GM19238 (cell line): ENCODE results near the gene WDR33.
A peak's percentile ranks its signal among the peaks of the same experiment; 100 is the strongest.
"Not testable (repeated sequence)": the region's sequence is repeated elsewhere in the genome, so short reads cannot be mapped to it uniquely, and the experiment has no call there.

Experiments used
- DNase-seq: peaks from one replicate; pipeline ENCODE4 v3.0.0; 2011; ENCODE audit warnings: low spot score; ENCODE audit not compliant: insufficient read length

Gene WDR33

DNA sequence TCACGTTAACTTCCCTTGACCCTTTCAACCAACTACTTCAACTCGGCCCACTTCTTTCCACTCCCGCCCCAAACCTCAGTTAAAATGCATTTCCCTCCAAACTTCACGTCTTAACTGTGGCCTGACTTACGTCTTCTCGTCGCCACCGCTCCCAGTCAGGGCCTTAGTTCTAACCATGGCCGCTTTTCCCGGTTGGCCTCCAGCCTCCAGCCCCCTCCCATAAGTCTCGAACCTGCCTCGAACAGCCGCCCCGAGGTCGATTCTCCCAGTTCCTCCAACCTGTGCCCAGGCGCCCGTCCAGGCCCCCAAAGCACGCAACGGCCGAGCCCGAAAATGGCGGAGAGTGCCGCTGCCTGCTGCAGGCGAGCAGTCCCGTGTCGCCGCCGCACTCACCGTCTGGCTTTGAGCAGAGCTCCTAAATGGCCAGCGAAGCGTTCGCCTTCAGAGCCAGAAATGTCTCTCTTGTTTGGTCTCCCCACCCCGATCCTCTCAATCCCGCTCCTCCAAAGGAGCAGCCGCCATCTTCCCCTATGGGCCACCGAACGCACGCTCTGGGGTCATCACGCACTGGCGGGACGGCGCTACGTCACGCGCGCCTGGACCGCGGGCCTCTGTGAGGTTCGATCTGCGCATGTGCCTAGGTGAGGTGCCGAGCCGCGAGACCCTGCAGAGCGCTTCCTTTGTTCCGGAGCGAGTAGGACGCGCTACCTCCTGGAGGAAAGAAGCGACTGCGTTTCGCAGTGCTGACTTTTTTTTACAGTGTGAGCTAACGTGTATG is at the start of gene WDR33:
WDR33 (minus strand) TSS at position 553 of the 778 bp plus-strand sequence. CDS start 40,190 bp downstream, outside the sequence.
- peak; percentile 94 for DNase-seq

DNA sequence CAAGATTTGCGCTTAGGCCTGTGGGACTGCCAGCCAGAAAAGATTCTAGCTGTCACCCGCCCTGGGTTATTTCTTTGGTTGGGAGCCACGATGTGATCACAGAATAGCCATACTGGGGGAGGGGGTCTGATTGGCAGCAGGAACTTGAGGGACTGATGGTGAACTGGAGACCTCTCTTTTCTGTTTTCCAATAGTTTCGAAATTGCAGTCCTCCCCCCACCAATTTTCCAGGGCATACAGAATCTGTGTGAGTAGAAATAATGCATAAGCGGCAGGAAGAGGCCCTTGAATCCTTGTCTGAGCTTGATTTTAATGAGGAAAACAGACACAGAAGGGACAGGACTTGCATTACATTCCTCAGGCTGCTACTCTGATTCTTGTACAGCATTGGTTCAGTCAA is 49.2 kb upstream of the WDR33 start:
- no peak for DNase-seq

DNA sequence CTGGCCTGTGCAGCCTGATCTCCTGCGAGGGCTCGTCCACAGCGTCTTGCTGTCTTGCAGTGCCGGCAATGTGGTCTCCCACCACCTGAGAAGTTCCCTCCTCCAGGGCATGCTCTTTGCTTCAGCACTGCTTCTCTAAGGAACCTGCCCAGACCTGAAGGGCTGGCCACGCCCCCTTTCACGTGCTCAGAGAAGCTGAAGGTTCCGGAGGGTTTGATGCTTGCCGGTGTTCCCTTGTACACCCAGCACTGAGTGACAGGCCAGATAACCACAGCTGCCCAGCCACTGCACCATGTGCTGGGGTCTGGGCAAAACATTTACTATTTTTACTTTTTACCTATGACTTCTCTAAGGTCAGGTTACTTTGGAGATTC is 48.7 kb upstream of the WDR33 start:
- DNase-seq = peak; percentile 27

DNA sequence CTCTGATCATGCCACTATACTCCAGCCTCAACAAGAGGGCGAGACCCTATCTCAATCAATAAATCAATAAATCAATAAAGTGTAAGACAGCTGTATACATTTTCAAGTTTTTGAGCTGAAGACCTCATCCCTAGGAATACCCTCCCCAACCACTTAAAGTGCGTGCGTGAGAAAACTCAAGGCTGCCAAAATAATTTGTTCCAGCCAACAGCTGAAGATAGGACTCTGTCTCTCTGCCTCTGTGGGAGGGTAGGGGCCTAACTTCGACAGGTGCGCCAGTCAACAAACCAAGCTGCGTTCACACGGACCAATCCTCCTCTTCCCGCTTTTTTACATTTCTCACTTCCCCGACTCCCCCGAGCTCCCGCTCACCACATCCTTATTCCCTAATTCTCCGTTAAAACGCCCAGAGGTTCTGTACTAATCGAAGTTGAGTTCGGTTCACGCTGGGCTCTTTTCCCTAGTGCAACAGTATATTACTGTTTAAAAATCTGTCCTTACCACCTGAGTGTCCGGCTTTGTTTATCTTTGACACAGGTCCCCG is 46.4 kb upstream of the WDR33 start:
- DNase-seq = peak; percentile 29

DNA sequence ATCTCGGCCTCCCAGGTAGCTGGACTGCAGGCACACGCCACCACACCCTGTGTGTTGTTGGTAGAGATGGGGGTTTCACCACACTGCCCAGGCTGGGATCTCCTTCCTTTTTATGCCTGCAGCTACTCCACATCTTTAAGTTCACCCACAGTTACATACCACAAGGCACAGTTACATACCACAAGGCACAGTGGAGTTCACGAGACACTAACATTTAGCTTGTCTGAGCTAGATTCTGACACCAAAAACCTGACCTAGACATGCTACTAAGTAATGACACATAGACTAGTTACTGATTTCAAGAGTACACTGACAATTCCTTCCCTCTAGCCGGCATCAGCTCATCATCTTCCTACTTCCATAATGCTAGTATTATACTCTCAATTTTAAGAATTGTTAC is 42.7 kb upstream of the WDR33 start:
- DNase-seq = no peak

DNA sequence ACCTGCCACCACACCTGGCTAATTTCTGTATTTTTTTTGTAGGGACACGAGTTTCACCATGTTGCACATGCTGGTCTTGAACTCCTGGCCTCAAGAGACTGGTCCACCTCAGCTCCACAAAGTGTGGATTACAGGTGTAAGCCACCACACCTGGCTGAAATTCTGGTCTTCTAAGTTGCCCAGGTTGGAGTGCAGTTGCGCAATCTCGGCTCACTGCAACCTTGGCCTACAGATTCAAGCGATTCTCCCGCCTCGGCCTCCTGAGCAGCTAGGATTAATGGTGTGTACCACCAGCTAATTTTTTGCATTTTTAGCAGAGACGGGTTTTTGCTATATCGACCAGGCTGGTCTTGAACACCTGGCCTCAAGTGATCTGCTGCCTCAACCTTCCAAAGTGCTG is 41.4 kb upstream of the WDR33 start:
- no peak for DNase-seq

DNA sequence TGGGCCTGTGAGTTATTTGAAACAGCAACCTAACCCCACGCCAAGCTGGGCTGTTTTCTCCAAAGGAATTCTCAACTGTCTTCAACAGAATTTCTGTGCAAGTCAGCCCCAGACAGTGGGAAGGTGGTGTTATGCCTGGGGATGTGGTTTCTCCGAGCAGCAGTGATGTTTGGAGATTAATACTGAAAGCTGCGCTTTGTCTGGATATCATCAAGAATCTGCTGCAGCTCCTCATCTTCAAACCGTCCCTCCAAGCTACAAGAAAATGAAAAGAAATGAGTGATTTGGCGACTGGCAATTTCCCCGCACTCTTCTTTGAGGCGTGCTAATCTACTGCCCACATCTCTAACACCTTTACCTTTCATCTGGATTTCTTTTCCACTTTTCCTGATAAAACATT is 37.0 kb upstream of the WDR33 start:
- DNase-seq = no peak

DNA sequence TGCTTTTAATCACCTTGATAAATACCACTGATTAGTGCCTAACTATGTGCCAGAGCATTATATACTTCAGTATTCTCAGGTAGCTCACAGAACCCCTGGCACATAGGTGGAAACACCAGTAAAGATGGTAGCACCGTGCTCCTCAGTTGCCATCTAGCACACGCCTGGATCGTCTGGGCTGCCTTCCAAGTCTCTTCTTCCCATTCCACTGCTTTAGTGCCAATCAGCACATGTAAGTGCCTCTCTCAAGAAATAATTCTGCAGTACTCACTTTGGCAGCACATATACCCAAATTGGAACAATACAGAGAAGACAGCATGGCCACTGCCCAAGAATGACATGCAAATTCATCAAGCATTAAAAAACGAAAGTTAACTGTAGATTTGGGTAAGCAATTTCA is 34.0 kb upstream of the WDR33 start:
- DNase-seq = no peak

DNA sequence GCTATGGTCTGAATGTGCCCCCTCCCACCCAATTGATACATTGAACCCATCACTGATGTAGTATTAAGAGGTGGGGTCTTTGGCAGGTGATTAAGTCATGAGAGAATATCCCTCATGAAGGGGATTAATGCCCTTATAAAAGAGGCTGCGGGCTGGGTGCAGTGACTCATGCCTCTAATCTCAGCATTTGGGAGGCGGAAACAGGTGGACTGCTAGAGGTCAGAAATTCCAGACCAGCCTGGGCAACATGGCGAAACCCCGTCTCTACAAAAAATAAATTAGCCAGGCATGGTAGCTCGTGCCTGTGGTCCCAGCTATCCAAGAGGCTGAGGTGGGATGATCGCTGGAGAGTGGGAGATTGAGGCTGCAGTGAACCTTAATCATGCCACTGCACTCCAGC is 32.7 kb upstream of the WDR33 start:
- no peak for DNase-seq

DNA sequence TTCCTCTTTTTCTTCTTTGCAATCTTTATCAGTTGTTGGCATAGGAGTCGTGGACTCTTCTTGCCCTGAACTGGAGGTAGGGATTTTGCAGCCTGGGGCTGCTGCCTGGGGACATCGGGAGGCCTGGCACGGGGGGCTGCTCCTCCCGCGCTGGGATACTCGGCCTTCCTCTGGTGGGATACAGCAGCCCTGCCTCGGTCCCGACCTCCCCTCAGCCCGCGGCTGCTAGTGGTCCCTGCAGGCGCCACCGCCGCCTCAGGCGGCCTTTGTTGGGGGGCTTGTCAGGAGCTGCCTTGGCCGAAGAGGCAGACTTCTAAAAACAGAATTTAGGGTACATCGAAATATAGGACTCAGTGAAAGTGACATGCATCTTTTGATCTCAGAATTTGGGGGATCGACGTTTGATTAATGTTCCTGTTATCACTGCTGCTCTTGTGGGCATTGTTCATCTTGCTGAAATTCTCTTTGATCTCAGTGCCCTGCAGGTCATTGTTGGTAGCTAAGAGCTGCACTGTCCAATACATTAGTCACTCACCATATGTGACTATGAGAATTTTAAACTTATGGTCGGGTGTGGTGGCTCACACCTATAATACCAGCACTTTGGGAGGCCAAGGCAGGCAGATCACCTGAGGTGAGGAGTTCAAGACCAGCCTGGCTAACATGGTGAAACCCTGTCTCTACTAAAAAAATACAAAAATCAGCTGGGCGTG is 30.7 kb upstream of the WDR33 start:
- DNase-seq = no peak

DNA sequence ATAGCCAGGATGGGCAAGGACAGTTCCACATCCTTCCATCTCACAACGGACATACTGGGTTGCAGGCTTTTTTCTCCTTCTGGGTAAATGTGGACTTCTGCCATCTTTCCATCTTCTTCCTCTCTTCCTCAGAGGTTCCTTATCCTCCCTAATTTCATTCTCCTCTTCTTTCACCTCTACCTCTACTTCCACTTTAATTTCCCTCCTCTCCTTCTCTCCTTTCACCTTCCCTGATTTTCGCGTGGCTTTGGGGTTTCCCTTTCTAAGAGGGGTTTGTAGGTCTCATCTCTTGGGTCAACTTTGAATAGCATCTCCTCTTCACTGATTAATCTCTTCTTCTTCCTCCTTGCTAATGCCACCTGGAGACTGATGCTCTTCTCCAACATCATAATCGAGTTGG is 29.9 kb upstream of the WDR33 start:
- no peak for DNase-seq

DNA sequence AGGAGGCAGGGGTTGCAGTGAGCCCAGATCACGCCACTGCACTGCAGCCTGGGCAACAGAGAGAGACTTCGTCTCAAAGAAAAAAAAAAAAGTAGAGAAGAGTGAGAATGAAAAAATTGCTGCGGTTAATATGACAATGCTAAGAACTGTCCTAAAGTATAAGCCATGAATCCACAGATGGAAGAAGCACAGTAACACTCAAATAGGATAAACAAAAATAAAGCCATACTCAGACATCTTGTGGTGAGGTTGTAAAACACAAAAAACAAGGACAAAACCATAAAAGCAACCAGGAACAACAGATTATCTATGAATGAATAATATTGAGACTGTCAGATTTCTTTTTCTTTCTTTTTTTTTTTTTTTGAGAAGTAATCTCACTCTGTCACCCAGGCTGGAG is 24.0 kb upstream of the WDR33 start:
- DNase-seq = no peak

DNA sequence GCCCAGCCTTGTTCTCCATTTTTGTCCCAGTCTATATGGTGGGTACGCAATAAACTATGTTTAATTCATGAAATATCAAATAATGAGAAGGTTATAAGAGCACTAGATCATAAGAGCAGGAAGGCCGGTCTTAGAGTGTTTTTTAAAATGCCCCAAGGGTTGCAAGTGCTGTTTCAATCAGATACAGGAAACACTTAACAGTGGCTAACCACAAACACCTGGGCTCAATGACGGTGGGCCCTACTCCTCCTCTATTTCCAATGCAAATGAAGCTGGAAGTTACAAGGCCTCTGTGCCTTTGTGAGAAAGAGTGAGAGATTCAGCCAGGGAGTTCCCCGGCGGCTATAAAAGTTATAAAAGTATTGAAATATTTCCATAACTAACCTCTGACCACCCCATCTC is 18.9 kb upstream of the WDR33 start:
- DNase-seq = peak; percentile 69

DNA sequence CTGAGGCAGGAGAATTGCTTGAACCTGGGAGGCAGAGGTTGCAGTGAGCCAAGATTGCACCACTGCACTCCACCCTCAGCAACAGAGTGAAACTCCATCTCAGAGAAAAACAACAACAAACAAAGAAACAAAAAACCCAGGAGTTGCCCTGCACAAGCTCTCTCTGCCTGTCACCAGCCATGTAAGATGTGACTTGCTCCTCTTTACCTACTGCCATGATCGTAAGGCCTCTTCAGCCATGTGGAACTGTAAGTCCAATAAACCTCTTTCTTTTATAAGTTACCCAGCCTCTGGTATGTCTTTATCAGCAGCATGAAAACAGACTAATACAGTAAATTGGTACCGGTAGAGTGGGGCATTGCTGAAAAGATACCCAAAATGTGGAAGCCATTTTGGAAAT is 15.7 kb upstream of the WDR33 start:
- DNase-seq = not testable (repeated sequence)

DNA sequence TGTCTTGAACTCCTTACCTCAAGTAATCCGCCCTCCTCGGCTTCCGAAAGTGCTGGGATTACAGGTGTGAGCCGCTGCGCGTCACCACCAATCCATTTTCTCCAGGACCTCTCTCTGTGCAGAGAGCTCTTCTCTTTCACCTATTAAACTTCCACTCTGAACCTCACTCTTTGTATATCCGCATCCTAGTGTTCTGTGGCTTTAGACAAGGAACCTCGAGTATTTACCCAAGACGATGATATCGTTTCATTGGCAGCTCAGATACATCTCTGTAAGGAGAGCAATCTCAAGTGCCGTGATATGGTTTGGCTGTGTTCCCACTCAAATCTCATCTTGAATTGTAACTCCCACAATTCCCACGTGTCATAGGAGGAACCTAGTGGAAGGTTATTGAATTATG is 15.1 kb upstream of the WDR33 start:
- no peak for DNase-seq

DNA sequence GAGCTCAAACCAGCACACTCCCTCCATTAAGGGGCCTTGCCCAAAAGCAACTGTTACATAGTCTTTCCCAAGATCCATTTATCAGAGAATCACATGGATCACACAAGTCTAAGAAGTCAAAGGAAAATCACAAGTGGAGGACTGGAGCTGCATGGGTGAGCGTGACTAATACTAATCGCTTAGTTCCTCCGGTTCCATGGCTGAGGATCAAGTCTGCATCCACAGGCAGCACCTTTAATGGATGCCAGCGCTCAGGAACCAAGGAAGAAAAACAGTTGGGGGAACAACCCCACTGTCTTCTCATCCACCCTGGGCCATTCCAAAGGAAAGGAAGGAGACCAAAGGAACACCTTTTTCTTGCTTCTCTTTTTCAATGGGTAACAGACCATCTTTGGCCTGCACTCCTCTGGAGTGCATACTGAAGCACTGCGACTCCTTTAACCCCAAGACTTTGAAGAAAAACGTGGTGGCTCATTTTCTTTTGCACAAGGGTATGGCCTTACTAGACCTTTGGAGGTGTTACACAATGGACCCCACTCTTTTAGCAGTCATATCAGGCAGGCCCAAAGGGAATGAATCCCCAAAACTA is 9.2 kb upstream of the WDR33 start:
- DNase-seq = no peak

DNA sequence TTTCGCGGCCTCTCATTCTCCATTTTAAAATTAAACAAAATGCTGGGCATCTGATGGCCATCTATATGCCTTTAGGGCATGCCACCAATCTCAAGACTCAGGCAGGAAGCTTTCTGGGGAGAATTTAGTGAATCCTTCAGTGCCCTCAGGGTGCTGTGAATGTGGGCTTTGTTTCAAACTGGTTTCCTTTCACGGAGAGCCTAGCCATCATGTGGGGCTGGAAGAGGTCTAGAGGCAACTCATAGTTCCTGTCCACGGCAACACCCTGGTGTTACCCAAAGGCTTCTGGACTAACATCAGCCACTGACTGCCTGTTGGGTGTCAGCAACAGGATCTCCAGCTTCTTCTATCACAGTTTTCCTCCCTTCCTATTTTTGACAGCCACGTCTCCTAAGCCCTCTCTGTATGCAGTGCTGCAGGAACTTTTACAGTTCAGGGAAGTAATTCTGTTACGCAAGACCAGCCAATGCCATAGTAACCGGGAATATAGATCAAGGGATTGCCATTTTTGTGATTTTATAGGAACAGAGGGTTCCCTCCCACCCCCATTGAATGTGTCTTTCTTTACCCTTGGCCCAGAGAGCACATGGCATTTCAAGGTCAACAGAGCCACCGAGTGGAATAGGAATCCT is 7.9 kb upstream of the WDR33 start:
- DNase-seq = no peak

DNA sequence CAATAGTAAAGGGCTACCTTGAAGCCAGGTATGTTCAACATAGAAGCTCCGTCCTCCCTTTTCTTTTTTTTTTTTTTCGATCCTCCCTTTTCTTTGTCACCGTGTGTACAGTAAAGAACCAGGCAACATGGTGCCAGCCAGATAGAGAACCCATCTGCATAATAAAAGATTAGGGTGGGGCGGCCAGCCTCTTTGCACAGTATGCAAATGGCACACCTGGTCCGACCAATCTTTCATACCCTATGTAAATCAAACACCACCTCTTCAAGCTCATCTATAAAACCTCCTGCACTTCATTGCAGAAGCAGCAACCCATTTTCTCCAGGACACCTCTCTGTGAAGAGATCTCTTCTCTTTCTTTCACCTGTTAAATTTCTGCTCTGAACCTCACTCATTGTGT is 7.3 kb upstream of the WDR33 start:
- no peak for DNase-seq

DNA sequence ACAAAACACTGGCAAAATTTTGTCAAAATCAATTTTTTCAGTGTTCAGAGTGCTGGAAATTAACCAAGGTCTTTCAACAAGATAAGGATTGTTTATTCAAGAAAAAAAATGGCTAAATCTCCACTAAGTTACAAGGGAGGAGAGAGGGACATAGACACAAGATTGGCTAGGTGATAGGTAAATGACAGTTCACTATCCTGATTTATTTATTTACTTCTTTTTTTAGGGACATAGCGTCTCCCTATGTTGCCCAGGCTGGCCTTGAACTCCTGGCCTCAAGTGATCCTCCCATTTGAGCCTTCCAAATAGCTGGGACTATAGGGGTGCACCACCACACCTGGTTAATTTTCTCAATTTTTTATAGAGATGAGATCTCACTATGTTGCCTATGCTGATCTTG is 3.7 kb upstream of the WDR33 start:
- DNase-seq = no peak

DNA sequence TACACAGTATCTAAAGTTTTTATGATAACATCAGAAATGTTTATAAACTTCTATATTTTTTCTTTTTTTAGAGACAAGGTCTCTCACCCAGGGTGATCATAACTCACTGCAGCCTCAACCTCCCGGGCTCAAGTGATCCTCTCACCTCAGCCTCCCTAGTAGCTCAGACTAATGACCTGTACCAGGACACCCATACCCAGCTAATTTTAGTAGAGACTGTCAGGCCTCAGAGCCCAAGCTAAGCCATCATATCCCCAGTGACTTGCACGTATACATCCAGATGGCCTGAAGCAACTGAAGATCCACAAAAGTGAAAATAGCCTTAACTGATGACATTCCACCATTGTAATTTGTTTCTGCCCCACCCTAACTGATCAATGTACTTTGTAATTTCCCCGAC is 1.5 kb upstream of the WDR33 start:
- not testable (repeated sequence) for DNase-seq

DNA sequence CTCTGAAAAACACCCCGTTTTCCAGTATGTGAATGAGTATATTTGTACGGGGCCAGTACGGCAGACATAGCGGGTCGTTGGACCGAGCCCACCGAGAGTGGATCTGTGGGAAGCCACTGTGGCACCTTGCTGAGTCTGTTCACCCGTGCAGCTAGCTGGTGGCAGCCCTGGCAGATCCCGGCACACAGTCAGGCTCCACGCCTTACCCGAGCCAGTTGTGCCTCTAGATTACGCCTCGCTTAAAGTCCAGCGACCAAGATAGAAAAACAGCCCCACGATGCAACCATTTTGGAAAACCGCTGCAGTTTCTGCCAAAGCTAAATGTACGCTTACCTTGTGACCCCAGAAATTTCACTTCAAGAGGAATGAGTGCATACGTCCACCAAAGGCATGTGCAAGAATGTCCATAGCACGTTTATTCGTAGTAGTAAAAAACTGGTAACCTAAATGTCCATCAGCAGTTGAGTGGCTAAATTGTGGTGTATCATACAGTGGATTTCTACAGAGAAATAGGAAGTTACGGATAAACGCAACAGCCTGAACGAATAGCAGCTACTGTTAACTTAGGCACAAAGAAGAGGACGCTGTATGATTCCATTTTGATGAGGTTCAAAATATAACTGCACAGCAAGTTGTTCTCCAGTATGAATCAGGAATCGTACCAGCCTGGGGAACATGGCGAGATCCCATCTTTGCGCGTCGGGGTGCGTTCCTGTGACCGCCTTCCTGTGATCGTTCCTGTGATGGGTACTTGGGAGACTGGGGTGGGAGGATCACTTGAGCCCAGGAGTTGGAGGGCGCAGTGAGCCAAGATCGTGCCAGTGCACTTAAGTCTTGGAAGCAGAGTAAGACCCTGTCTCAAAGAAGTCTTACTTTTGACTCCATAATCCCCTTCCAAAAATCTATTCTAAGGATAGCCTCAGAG is 688 bp upstream of the WDR33 start:
- DNase-seq = no peak
